Measurements from ENCODE around the gene SCN2A. TPM values are rescaled to one million over a fixed set of nuclear protein-coding genes. Genes with fewer than 3 reads are reported as not detected.

Gene SCN2A
- polyA plus RNA-seq, 1 donor (not counting 4 experiments of a cell fraction or from before 2014, with no cell fraction given) = 1.0 TPM

DNA sequence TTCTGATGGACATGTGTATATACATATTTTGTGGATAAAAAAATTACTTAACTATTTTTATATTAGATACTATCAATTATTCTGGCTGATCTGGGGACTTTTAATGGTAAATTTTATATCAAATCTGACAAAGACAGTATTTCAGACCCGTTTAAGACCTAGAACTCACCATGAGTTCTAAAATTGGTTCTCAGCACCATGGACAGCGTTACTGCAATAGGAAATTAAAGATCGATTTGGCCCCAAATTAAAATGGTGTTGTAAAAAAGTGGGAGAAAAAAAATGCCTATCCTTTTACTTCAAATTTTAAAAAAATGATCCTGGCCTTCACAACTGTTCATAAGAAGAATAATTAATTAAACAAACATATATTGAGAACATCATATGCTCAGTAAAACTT, 919 bp upstream of the SCN2A start:
- Histone ChIP-seq H3K4me3 (ENCODE audit: control insufficient read depth in 2 of 3, extremely low read depth in 1 of 3, insufficient read depth in 2 of 3, low read depth in 1 of 3, low read length in 3 of 3) (no peak overlapping the region), H3K9me3 (ENCODE audit: control insufficient read depth, low read depth, low read length) (no peaks in the 10 kb centered on the region), H3K79me2 (ENCODE audit: control insufficient read depth, insufficient read depth, low read length) (no peaks in the 10 kb centered on the region), H3K9me1 (ENCODE audit: control insufficient read depth, extremely low read depth, insufficient read depth, low read length) (no peaks in the 10 kb centered on the region), H3K9ac (ENCODE audit: control insufficient read depth, extremely low read depth, insufficient read depth, low read length) (no peak overlapping the region), H3K27ac (ENCODE audit: control insufficient read depth, insufficient read depth, low read length) (no peak overlapping the region), H3K4me2 (ENCODE audit: control insufficient read depth, extremely low read depth, insufficient read depth, low read depth, low read length) (no peak overlapping the region), H2AFZ (ENCODE audit: control insufficient read depth, low read length) (no peak overlapping the region), H3K36me3 (ENCODE audit: control insufficient read depth in 2 of 2, extremely low read depth in 1 of 2, insufficient read depth in 2 of 2, low read length in 2 of 2) (no peaks in the 10 kb centered on the region), H4K20me1 (ENCODE audit: control insufficient read depth, extremely low read depth, insufficient read depth, low read length) (no peaks in the 10 kb centered on the region), H3K27me3 (ENCODE audit: control insufficient read depth, extremely low read depth, insufficient read depth, low read length) (no peaks in the 10 kb centered on the region), H3K4me1 (ENCODE audit: control insufficient read depth, extremely low read depth, insufficient read depth, low read length) (no peaks in the 10 kb centered on the region)
- TF ChIP-seq, protein P1, sequence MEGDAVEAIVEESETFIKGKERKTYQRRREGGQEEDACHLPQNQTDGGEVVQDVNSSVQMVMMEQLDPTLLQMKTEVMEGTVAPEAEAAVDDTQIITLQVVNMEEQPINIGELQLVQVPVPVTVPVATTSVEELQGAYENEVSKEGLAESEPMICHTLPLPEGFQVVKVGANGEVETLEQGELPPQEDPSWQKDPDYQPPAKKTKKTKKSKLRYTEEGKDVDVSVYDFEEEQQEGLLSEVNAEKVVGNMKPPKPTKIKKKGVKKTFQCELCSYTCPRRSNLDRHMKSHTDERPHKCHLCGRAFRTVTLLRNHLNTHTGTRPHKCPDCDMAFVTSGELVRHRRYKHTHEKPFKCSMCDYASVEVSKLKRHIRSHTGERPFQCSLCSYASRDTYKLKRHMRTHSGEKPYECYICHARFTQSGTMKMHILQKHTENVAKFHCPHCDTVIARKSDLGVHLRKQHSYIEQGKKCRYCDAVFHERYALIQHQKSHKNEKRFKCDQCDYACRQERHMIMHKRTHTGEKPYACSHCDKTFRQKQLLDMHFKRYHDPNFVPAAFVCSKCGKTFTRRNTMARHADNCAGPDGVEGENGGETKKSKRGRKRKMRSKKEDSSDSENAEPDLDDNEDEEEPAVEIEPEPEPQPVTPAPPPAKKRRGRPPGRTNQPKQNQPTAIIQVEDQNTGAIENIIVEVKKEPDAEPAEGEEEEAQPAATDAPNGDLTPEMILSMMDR (optimal IDR thresholded peaks at IDR 0.05 in 1 of 3, IDR thresholded peaks at IDR 0.05 in 1 of 3, conservative IDR thresholded peaks at IDR 0.05 in 1 of 3; ENCODE audit: extremely low read depth in 1 of 3, insufficient read depth in 2 of 3, low read length in 3 of 3) = no peak
- TF ChIP-seq EZH2 (IDR thresholded peaks at IDR 0.05; ENCODE audit: low read length) = no peak
- no peak for DNase-seq (ENCODE audit: low read depth, low spot score)
- FAIRE-seq = no peak
- dilution Hi-C loops (cut with MboI; ENCODE audit: extremely low pct_ligation_motif_present, low sequenced_read_pairs) = no loop called here

DNA sequence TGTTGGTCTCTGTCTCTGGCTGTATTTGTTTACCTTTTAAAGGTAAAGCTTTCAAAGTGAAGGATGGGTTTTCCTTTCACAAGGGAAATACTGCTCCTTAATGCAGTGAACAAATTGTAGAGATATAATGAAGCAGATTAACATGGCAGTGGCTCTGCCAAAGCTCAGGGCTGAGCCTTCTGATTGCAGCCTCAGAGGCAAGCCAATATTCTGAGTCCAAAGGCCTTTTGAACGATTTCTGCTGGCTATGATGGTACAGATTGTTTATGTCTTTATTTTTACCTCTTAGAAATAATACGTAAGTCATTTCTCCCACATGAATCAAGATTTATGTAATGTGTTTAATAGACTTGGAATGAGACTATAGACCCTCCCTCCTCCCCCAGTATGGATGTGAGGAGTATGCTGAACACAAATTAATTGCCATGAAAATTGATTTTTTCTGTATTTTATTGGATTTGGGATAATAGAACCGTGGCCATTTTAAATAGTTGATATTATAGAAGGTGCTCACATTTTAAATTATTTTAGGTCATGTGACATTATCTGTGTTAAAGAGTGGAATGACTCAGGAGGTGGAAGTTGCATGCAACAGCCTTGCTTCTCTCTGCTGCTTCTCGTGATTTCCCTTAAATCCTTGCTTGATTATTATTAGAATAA, 772 bp downstream of the SCN2A start:
- dilution Hi-C loops (cut with MboI; ENCODE audit: extremely low pct_ligation_motif_present, low sequenced_read_pairs) = no loop called here
- TF ChIP-seq EZH2 (IDR thresholded peaks at IDR 0.05; ENCODE audit: low read length) = no peak
- TF ChIP-seq, protein P1 (optimal IDR thresholded peaks at IDR 0.05 in 1 of 3, IDR thresholded peaks at IDR 0.05 in 1 of 3, conservative IDR thresholded peaks at IDR 0.05 in 1 of 3; ENCODE audit: extremely low read depth in 1 of 3, insufficient read depth in 2 of 3, low read length in 3 of 3) = no peak
- Histone ChIP-seq H3K36me3 (ENCODE audit: control insufficient read depth in 2 of 2, extremely low read depth in 1 of 2, insufficient read depth in 2 of 2, low read length in 2 of 2) (no peaks in the 10 kb centered on the region), H3K4me2 (ENCODE audit: control insufficient read depth, extremely low read depth, insufficient read depth, low read depth, low read length) (no peak overlapping the region), H3K79me2 (ENCODE audit: control insufficient read depth, insufficient read depth, low read length) (no peaks in the 10 kb centered on the region), H3K4me3 (ENCODE audit: control insufficient read depth in 2 of 3, extremely low read depth in 1 of 3, insufficient read depth in 2 of 3, low read depth in 1 of 3, low read length in 3 of 3) (no peak overlapping the region), H3K27ac (ENCODE audit: control insufficient read depth, insufficient read depth, low read length) (no peak overlapping the region), H3K4me1 (ENCODE audit: control insufficient read depth, extremely low read depth, insufficient read depth, low read length) (no peaks in the 10 kb centered on the region), H3K9ac (ENCODE audit: control insufficient read depth, extremely low read depth, insufficient read depth, low read length) (no peak overlapping the region), H3K9me1 (ENCODE audit: control insufficient read depth, extremely low read depth, insufficient read depth, low read length) (no peaks in the 10 kb centered on the region), H2AFZ (ENCODE audit: control insufficient read depth, low read length) (no peak overlapping the region), H4K20me1 (ENCODE audit: control insufficient read depth, extremely low read depth, insufficient read depth, low read length) (no peaks in the 10 kb centered on the region), H3K27me3 (ENCODE audit: control insufficient read depth, extremely low read depth, insufficient read depth, low read length) (no peaks in the 10 kb centered on the region), H3K9me3 (ENCODE audit: control insufficient read depth, low read depth, low read length) (no peaks in the 10 kb centered on the region)
- DNase-seq (ENCODE audit: low read depth, low spot score) (no peak), FAIRE-seq (no peak)

All from keratinocyte (primary cell).